Suprapubic skin (tissue), 4 donors: ENCODE data around the gene ZNF775. TPM values are rescaled to one million over a fixed set of nuclear protein-coding genes. Genes with fewer than 3 reads are reported as not detected.

ENCODE experiments used
- DNase-seq, 2 donors: peaks; one replicate each; pipeline ENCODE4 v3.0.0-alpha.2; 2019; ENCODE audit warnings: low spot score in 2 of 2
- H3K27ac ChIP-seq: fragments of 200-600 bp; sonication (generic); one replicate; pipeline ENCODE4 v1.5.1; 2019
- H3K27me3 ChIP-seq: fragments of 200-600 bp; sonication (generic); one replicate; pipeline ENCODE4 v1.5.1; 2019
- H3K36me3 ChIP-seq: fragments of 200-600 bp; sonication (generic); one replicate; pipeline ENCODE4 v1.5.1; 2019
- H3K4me1 ChIP-seq: fragments of 200-600 bp; sonication (generic); one replicate; pipeline ENCODE4 v1.5.1; 2019
- H3K4me3 ChIP-seq: fragments of 200-600 bp; sonication (generic); one replicate; pipeline ENCODE4 v1.5.1; 2019; ENCODE audit warnings: mild to moderate bottlenecking
- H3K9me3 ChIP-seq: fragments of 200-600 bp; sonication (generic); one replicate; pipeline ENCODE4 v1.5.1; 2019
- EP300 ChIP-seq: sonication (generic); formaldehyde crosslinking; IDR thresholded peaks from one replicate; pipeline ENCODE4 v1.6.1; 2017; ENCODE audit warnings: antibody characterized with exemption
- POLR2A ChIP-seq, 2 donors: fragments of 450-650 bp; IDR thresholded peaks; one replicate each; pipeline ENCODE4 v1.6.1; 2017; ENCODE audit warnings: antibody characterized with exemption in 2 of 2, mild to moderate bottlenecking in 2 of 2, moderate library complexity in 2 of 2
- POLR2AphosphoS5 ChIP-seq, 3 donors: sonication (generic); formaldehyde crosslinking; IDR thresholded peaks; one replicate each; pipeline ENCODE4 v1.6.1; 2017; ENCODE audit warnings: antibody characterized with exemption in 3 of 3
- WGBS: methylation state at CpG from one replicate; pipeline ENCODE4 v1.1.5; 2018; 5-methylcytosine and 5-hydroxymethylcytosine counted together
- total RNA-seq, 4 donors: library from RNA; depleted of rRNA; stranded (reverse); fragments of >200 nt; gene quantifications; one replicate each; pipeline ENCODE4 v1.1.0, GENCODE V29; 2016
- TF ChIP-seq, protein P1 (sequence below), 2 donors: fragments of 200-600 bp in 1 of 2; fragments of 450-650 bp in 1 of 2; sonication (generic) in 1 of 2; IDR thresholded peaks; one replicate each; pipeline ENCODE4 v1.5.1; 2016 to 2019; ENCODE audit warnings: antibody characterized with exemption in 2 of 2, mild to moderate bottlenecking in 1 of 2, moderate library complexity in 1 of 2

ZNF775 gene
- total RNA-seq, 4 donors from 2014 or later: 1.6 to 3.9 (median 2.6) TPM

DNA sequence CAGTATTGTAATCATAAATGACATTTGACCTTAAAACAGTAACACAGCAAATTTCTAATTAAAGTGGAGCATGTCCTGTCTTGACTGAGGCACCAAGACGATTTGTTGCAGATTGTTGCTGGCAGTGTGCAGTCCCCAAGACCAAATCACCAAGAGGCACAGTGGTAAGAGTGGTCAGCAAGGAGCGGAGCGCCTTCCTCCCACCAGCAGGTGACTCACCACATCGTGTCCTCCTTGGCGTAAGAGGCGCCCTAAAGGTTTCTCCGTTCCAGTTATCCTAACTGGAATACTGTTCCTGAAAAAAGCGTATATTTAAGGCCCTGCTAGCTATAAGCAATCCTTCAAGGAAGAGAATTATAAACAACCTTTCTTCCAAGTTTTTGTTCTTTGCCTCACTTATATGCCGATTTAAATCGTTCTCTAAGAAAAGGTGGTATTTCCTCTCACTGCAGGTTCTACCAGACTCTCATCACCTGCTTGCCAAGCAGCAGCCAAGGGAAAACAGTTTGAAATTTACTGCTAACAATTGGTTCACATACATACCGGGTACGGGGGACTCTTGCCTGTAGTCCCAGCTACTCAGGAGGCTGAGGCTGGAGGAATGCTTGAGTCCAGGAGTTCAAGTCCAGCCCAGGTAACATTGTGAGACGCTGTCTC, 21.2 kb upstream of the ZNF775 start:
- no peak overlapping the region for H3K27ac ChIP-seq
- no peak for DNase-seq

DNA sequence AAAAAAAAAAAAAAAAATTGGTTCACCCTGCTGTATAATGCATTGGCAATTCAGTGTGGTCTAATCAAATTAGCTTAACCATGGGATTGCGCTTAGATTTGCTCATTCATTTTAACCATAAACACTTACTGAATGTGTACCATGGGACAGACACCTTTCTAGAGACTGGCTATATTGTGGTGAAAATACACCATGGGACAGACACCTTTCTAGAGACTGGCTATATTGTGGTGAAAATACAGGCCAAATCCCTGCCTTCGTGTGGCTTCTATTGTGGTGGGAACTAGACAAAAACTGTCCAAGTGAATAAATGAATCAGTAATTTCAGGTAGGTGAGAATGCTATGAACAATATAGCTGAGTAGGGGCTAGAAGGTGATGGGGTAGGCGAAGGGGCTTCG, 20.7 kb upstream of the ZNF775 start:
- WGBS: 93% methylated on average over 4 of the region's 4 CpGs
- Histone ChIP-seq H3K9me3 (no peaks in the 10 kb centered on the region), H3K36me3 (no peaks in the 10 kb centered on the region), H3K27ac (no peak overlapping the region), H3K4me3 (no peak overlapping the region), H3K27me3 (no peaks in the 10 kb centered on the region), H3K4me1 (peaks cover 7% of the 10 kb centered on the region)
- TF ChIP-seq, protein P1, sequence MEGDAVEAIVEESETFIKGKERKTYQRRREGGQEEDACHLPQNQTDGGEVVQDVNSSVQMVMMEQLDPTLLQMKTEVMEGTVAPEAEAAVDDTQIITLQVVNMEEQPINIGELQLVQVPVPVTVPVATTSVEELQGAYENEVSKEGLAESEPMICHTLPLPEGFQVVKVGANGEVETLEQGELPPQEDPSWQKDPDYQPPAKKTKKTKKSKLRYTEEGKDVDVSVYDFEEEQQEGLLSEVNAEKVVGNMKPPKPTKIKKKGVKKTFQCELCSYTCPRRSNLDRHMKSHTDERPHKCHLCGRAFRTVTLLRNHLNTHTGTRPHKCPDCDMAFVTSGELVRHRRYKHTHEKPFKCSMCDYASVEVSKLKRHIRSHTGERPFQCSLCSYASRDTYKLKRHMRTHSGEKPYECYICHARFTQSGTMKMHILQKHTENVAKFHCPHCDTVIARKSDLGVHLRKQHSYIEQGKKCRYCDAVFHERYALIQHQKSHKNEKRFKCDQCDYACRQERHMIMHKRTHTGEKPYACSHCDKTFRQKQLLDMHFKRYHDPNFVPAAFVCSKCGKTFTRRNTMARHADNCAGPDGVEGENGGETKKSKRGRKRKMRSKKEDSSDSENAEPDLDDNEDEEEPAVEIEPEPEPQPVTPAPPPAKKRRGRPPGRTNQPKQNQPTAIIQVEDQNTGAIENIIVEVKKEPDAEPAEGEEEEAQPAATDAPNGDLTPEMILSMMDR (IDR thresholded peaks at IDR 0.05): no peak
- TF ChIP-seq EP300: no peak
- no peak for TF ChIP-seq POLR2A (IDR thresholded peaks at IDR 0.05)
- no peak for TF ChIP-seq POLR2AphosphoS5 (IDR thresholded peaks at IDR 0.05)
- no peak for DNase-seq

More for the DNA sequence above, 21.2 kb upstream of the ZNF775 start:
- H3K27me3 ChIP-seq: no peaks in the 10 kb centered on the region
- no peaks in the 10 kb centered on the region for H3K9me3 ChIP-seq
- 72% methylated on average over 13 of the region's 13 CpGs for WGBS
- H3K36me3 ChIP-seq: no peaks in the 10 kb centered on the region
- peaks cover 7% of the 10 kb centered on the region for H3K4me1 ChIP-seq
- H3K4me3 ChIP-seq: no peak overlapping the region
- TF ChIP-seq, protein P1 (IDR thresholded peaks at IDR 0.05): no peak
- TF ChIP-seq EP300 (no peak), POLR2A (IDR thresholded peaks at IDR 0.05) (no peak), POLR2AphosphoS5 (IDR thresholded peaks at IDR 0.05) (no peak)

DNA sequence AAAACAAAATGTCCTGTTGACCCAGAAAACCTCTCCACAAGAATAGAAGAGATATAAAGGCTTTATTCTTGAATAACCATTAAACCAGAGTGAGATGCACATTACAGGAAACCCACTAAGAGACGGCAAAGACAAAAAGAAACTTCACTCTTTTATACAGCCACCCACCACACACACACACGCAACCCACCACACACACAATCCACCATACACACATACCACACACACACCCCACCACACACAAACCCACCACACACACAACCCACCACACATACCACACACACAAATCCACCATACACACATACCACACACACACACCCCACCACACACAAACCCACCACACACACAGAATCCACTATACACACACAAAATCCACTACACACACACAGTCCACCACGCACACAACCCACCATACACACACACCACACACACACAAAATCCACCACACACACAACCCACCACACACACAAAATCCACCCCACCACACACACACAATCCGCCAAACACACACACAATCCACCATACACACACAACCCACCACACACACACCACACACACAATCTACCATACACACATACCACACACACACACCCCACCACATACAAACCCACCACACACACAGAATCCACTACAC, 20.0 kb upstream of the ZNF775 start:
- H3K36me3 ChIP-seq: no peaks in the 10 kb centered on the region
- WGBS: 82% methylated on average over 4 of the region's 4 CpGs
- no peak for DNase-seq

DNA sequence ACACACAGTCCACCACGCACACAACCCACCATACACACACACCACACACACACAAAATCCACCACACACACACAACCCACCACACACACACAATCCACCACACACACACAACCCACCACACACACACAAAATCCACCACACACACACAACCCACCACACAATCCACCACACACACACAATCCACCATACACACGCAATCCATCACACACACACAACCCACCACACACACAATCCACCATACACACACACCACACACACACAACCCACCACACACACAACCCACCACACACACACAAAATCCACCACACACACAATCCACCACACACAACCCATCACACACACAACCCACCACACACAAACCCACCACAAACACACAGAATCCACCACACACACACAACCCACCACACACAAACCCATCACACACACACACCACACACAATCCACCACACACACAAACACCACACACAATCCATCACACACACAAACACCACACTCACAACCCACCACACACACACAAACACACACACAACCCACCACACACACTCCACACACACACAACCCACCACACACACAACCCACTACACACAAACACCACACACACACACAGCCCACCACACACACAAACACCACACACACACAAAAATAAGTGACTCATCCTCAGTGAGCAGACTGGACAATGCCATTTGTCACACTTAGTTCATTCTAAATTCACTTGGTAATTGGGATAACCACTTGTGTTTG, 19.3 kb upstream of the ZNF775 start:
- H3K9me3 ChIP-seq: no peaks in the 10 kb centered on the region
- peaks cover 7% of the 10 kb centered on the region for H3K4me1 ChIP-seq
- TF ChIP-seq POLR2A (IDR thresholded peaks at IDR 0.05): no peak
- TF ChIP-seq POLR2AphosphoS5 (IDR thresholded peaks at IDR 0.05): no peak
- no peak for TF ChIP-seq EP300
- TF ChIP-seq, protein P1 (IDR thresholded peaks at IDR 0.05): no peak
- no peak overlapping the region for H3K4me3 ChIP-seq
- H3K27me3 ChIP-seq: no peaks in the 10 kb centered on the region
- no peak overlapping the region for H3K27ac ChIP-seq
- 93% methylated on average over 2 of the region's 2 CpGs for WGBS
- no peak for DNase-seq
- H3K36me3 ChIP-seq: no peaks in the 10 kb centered on the region

More for the DNA sequence above, 20.0 kb upstream of the ZNF775 start:
- Histone ChIP-seq H3K27ac (no peak overlapping the region), H3K9me3 (no peaks in the 10 kb centered on the region), H3K4me1 (peaks cover 7% of the 10 kb centered on the region), H3K4me3 (no peak overlapping the region), H3K27me3 (no peaks in the 10 kb centered on the region)
- TF ChIP-seq POLR2AphosphoS5 (IDR thresholded peaks at IDR 0.05) (no peak), POLR2A (IDR thresholded peaks at IDR 0.05) (no peak), EP300 (no peak)
- TF ChIP-seq, protein P1 (IDR thresholded peaks at IDR 0.05): no peak
